Occipital lobe (tissue), 3 donors: ENCODE measurements around the gene ARHGAP30. TPM values are rescaled to one million over a fixed set of nuclear protein-coding genes. Genes with fewer than 3 reads are reported as not detected.

Source experiments
- DNase-seq: peaks from one replicate; lab custom pipeline; 2025; lab: John Stamatoyannopoulos, UW
- small RNA-seq: library from RNA; depleted of rRNA; stranded (forward); fragments of <200 nt; gene quantifications from one replicate; pipeline ENCODE3, GENCODE V24; 2014
- total RNA-seq: library from RNA; depleted of rRNA; stranded (reverse); fragments of >200 nt; gene quantifications from one replicate; pipeline ENCODE4 v1.2.3, GENCODE V29; 2014

Gene ARHGAP30
- total RNA-seq, 1 donor from 2014 or later = 1.7 TPM

- DNase-seq = no peak
Observed at GRCh38 chr1:161013131-161013487, 56.6 kb downstream of the ARHGAP30 start.

- DNase-seq = no peak
Observed at GRCh38 chr1:161012420-161012819, 57.3 kb downstream of the ARHGAP30 start.

- no peak for DNase-seq
Observed at GRCh38 chr1:161009602-161010211, 60.0 kb downstream of the ARHGAP30 start.

GRCh38 chr1:161008869-161009510, 60.7 kb downstream of the ARHGAP30 start:
- DNase-seq = no peak

GRCh38 chr1:161007369-161007768, 62.3 kb downstream of the ARHGAP30 start:
- DNase-seq = no peak

- DNase-seq = no peak
Observed at GRCh38 chr1:161006563-161006962, 63.1 kb downstream of the ARHGAP30 start.

- no peak for DNase-seq
Observed at GRCh38 chr1:161001525-161001924, 68.2 kb downstream of the ARHGAP30 start.

GRCh38 chr1:161000736-161001480, 68.8 kb downstream of the ARHGAP30 start:
- DNase-seq = no peak

- no peak for DNase-seq
Observed at GRCh38 chr1:160999376-160999775, 70.3 kb downstream of the ARHGAP30 start.

- DNase-seq = no peak
Observed at GRCh38 chr1:160997323-160998038, 72.2 kb downstream of the ARHGAP30 start.

Small RNA genes lying within 50 kb of the gene (small RNA-seq; reads per million reads assigned to genes)
- gene AL591806.2 = not detected

Other genes with a start within 250 kb of the ARHGAP30 start
- not detected for gene CD244, start 207.0 kb downstream of the ARHGAP30 start, total RNA-seq
- gene ITLN1, start 184.7 kb downstream of the ARHGAP30 start, total RNA-seq = 0.47 TPM
- gene ITLN2, start 115.1 kb downstream of the ARHGAP30 start, total RNA-seq = not detected
- gene F11R, start 48.7 kb downstream of the ARHGAP30 start, total RNA-seq = 10.9 TPM
- 42.6 TPM for gene TSTD1, start 30.9 kb downstream of the ARHGAP30 start, total RNA-seq
- 131 TPM for gene USF1, start 23.9 kb downstream of the ARHGAP30 start, total RNA-seq
- gene NECTIN4, start 19.7 kb upstream of the ARHGAP30 start, total RNA-seq = not detected
- gene KLHDC9, start 28.5 kb upstream of the ARHGAP30 start, total RNA-seq = 0.78 TPM
- gene PFDN2, start 48.1 kb upstream of the ARHGAP30 start, total RNA-seq = 33.8 TPM
- 18.7 TPM for gene NIT1, start 48.2 kb upstream of the ARHGAP30 start, total RNA-seq
- 26.8 TPM for gene DEDD, start 62.8 kb upstream of the ARHGAP30 start, total RNA-seq
- 99.4 TPM for gene UFC1, start 84.1 kb upstream of the ARHGAP30 start, total RNA-seq
- gene USP21, start 89.6 kb upstream of the ARHGAP30 start, total RNA-seq = 10.6 TPM
- 25.4 TPM for gene PPOX, start 96.5 kb upstream of the ARHGAP30 start, total RNA-seq
- 21.4 TPM for gene B4GALT3, start 107.6 kb upstream of the ARHGAP30 start, total RNA-seq
- 0.62 TPM for gene ADAMTS4, start 129.2 kb upstream of the ARHGAP30 start, total RNA-seq
- 85.2 TPM for gene NDUFS2, start 132.5 kb upstream of the ARHGAP30 start, total RNA-seq
- gene FCER1G, start 145.4 kb upstream of the ARHGAP30 start, total RNA-seq = 1.6 TPM
- not detected for gene APOA2, start 153.7 kb upstream of the ARHGAP30 start, total RNA-seq
- gene TOMM40L, start 156.2 kb upstream of the ARHGAP30 start, total RNA-seq = 20.1 TPM
- gene NR1I3, start 168.3 kb upstream of the ARHGAP30 start, total RNA-seq = 0.47 TPM
- 3.1 TPM for gene PCP4L1, start 188.9 kb upstream of the ARHGAP30 start, total RNA-seq
- gene MPZ, start 240.1 kb upstream of the ARHGAP30 start, total RNA-seq = 1.4 TPM
- 19.5 TPM for gene SDHC, start 244.5 kb upstream of the ARHGAP30 start, total RNA-seq